Prostate gland (tissue), 2 donors: ENCODE measurements around the gene TMSB4X.

ENCODE experiments used
- POLR2A ChIP-seq: fragments of 450-650 bp; IDR thresholded peaks from one replicate; pipeline ENCODE4 v1.6.1; 2016; ENCODE audit warnings: antibody characterized with exemption, mild to moderate bottlenecking
- TF ChIP-seq, protein P1 (sequence below), 4 experiments: fragments of 200-600 bp in 2 of 4; fragments of 450-650 bp in 2 of 4; sonication (generic) in 2 of 4; IDR thresholded peaks; 1 replicate in 3 of 4; 2 replicates in 1 of 4; pipeline ENCODE4 v1.5.1; 2016 to 2019; ENCODE audit warnings: antibody characterized with exemption in 4 of 4, mild to moderate bottlenecking in 2 of 4, moderate library complexity in 2 of 4

DNA sequence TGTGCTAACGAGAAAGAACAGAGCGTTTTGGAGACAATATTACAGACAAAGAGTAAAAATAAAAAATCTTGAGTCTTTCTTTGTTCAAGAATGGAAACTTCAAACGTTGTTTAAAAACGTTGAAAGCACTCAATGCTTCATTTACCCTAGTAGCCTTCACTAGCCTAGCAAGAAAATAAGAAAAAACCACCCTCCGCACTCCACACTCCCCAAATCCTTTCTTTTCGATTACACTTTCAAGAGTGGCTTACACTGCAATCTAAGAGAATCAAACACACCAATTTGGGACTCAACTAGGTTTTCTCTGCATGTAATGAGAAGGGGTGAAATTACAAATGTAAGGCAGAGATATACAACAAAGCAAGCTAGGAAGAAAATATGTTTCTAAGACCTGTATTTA is 4.7 kb downstream of the TMSB4X start:
- TF ChIP-seq, protein P1, sequence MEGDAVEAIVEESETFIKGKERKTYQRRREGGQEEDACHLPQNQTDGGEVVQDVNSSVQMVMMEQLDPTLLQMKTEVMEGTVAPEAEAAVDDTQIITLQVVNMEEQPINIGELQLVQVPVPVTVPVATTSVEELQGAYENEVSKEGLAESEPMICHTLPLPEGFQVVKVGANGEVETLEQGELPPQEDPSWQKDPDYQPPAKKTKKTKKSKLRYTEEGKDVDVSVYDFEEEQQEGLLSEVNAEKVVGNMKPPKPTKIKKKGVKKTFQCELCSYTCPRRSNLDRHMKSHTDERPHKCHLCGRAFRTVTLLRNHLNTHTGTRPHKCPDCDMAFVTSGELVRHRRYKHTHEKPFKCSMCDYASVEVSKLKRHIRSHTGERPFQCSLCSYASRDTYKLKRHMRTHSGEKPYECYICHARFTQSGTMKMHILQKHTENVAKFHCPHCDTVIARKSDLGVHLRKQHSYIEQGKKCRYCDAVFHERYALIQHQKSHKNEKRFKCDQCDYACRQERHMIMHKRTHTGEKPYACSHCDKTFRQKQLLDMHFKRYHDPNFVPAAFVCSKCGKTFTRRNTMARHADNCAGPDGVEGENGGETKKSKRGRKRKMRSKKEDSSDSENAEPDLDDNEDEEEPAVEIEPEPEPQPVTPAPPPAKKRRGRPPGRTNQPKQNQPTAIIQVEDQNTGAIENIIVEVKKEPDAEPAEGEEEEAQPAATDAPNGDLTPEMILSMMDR (IDR thresholded peaks at IDR 0.05): no peak
- TF ChIP-seq POLR2A: no peak
